Activated naive CD8-positive, alpha-beta T cell treated with anti-CD3 and anti-CD28 coated beads for 36 hours (primary cell): ENCODE results near the gene GNPTAB. TPM values are rescaled to one million over a fixed set of nuclear protein-coding genes. Genes with fewer than 3 reads are reported as not detected.
A peak's percentile ranks its signal among the peaks of the same experiment; 100 is the strongest.

Experiments used
- DNase-seq: peaks from one replicate; pipeline ENCODE4 v3.0.0; 2021
- H3K27ac Mint-ChIP-seq: one replicate; pipeline ENCODE4 v1.8.0; 2022; ENCODE audit warnings: mild to moderate bottlenecking, moderate library complexity, mixed read lengths
- H3K27me3 Mint-ChIP-seq: one replicate; pipeline ENCODE4 v1.8.0; 2022; ENCODE audit warnings: mild to moderate bottlenecking, mixed read lengths
- H3K36me3 Mint-ChIP-seq: one replicate; pipeline ENCODE4 v1.8.0; 2021; ENCODE audit warnings: mild to moderate bottlenecking, mixed read lengths
- H3K4me1 Mint-ChIP-seq: one replicate; pipeline ENCODE4 v1.8.0; 2021; ENCODE audit warnings: mixed read lengths
- H3K4me3 Mint-ChIP-seq: one replicate; pipeline ENCODE4 v1.8.0; 2022; ENCODE audit warnings: mild to moderate bottlenecking, moderate library complexity, mixed read lengths
- H3K9me3 Mint-ChIP-seq: one replicate; pipeline ENCODE4 v1.8.0; 2022; ENCODE audit warnings: mixed read lengths
- total RNA-seq, 2 experiments: library from RNA; stranded (reverse); gene quantifications; one replicate each; pipeline ENCODE4 v1.2.3, GENCODE V29; 2021

GNPTAB gene
- total RNA-seq, 2 experiments from 2014 or later, result 44.9 to 47.4 TPM

- Mint-ChIP-seq H3K4me3 (no peak overlapping the region), H3K9me3 (peaks cover 1% of the 10 kb centered on the region), H3K36me3 (peaks cover 23% of the 10 kb centered on the region), H3K27me3 (no peaks in the 10 kb centered on the region), H3K27ac (no peak overlapping the region), H3K4me1 (peaks cover 44% of the 10 kb centered on the region)
- DNase-seq, result no peak
These were observed 28.3 kb downstream of the GNPTAB start for GRCh38 chr12:101802486-101802885.

- Mint-ChIP-seq H3K27me3 (no peaks in the 10 kb centered on the region), H3K4me1 (peaks cover 47% of the 10 kb centered on the region), H3K4me3 (no peak overlapping the region), H3K27ac (peak overlapping the region; percentile 72), H3K36me3 (peaks cover 33% of the 10 kb centered on the region), H3K9me3 (peaks cover 1% of the 10 kb centered on the region)
- no peak for DNase-seq
These were observed 31.0 kb downstream of the GNPTAB start for GRCh38 chr12:101799774-101800173.

- Mint-ChIP-seq H3K9me3 (no peaks in the 10 kb centered on the region), H3K27ac (peak overlapping the region; percentile 91), H3K27me3 (no peaks in the 10 kb centered on the region), H3K4me3 (peak overlapping the region; percentile 54), H3K4me1 (peaks cover 65% of the 10 kb centered on the region), H3K36me3 (peaks cover 44% of the 10 kb centered on the region)
- no peak for DNase-seq
These were observed 35.0 kb downstream of the GNPTAB start for GRCh38 chr12:101795786-101796185.

- no peaks in the 10 kb centered on the region for H3K9me3 Mint-ChIP-seq
- H3K36me3 Mint-ChIP-seq, result peaks cover 43% of the 10 kb centered on the region
- peaks cover 62% of the 10 kb centered on the region for H3K4me1 Mint-ChIP-seq
- H3K27me3 Mint-ChIP-seq, result no peaks in the 10 kb centered on the region
- H3K27ac Mint-ChIP-seq, result peak overlapping the region; percentile 91
- H3K4me3 Mint-ChIP-seq, result no peak overlapping the region
- peak; percentile 31 for DNase-seq
These were observed 35.7 kb downstream of the GNPTAB start for GRCh38 chr12:101795013-101795412.

- peaks cover 45% of the 10 kb centered on the region for H3K36me3 Mint-ChIP-seq
- H3K9me3 Mint-ChIP-seq, result no peaks in the 10 kb centered on the region
- peaks cover 60% of the 10 kb centered on the region for H3K4me1 Mint-ChIP-seq
- no peaks in the 10 kb centered on the region for H3K27me3 Mint-ChIP-seq
- no peak overlapping the region for H3K27ac Mint-ChIP-seq
- no peak overlapping the region for H3K4me3 Mint-ChIP-seq
- DNase-seq, result no peak
These were observed 36.2 kb downstream of the GNPTAB start for GRCh38 chr12:101794574-101794973.

- Mint-ChIP-seq H3K36me3 (peaks cover 42% of the 10 kb centered on the region), H3K4me3 (peak overlapping the region; percentile 22), H3K27me3 (no peaks in the 10 kb centered on the region), H3K27ac (peak overlapping the region; percentile 86), H3K4me1 (peaks cover 51% of the 10 kb centered on the region), H3K9me3 (no peaks in the 10 kb centered on the region)
- no peak for DNase-seq
These were observed 37.4 kb downstream of the GNPTAB start for GRCh38 chr12:101793401-101793800.

- peaks cover 42% of the 10 kb centered on the region for H3K4me1 Mint-ChIP-seq
- peaks cover 37% of the 10 kb centered on the region for H3K36me3 Mint-ChIP-seq
- H3K4me3 Mint-ChIP-seq, result no peak overlapping the region
- peak overlapping the region; percentile 85 for H3K27ac Mint-ChIP-seq
- DNase-seq, result no peak
- H3K27me3 Mint-ChIP-seq, result no peaks in the 10 kb centered on the region
- no peaks in the 10 kb centered on the region for H3K9me3 Mint-ChIP-seq
These were observed 38.5 kb downstream of the GNPTAB start for GRCh38 chr12:101792046-101792931.

- no peak for DNase-seq
- no peaks in the 10 kb centered on the region for H3K27me3 Mint-ChIP-seq
- no peak overlapping the region for H3K27ac Mint-ChIP-seq
- H3K4me1 Mint-ChIP-seq, result peaks cover 27% of the 10 kb centered on the region
- no peaks in the 10 kb centered on the region for H3K9me3 Mint-ChIP-seq
- peaks cover 28% of the 10 kb centered on the region for H3K36me3 Mint-ChIP-seq
- no peak overlapping the region for H3K4me3 Mint-ChIP-seq
These were observed 41.6 kb downstream of the GNPTAB start for GRCh38 chr12:101789171-101789570.

GRCh38 chr12:101785671-101786070 lies 45.1 kb downstream of the GNPTAB start:
- no peak overlapping the region for H3K4me3 Mint-ChIP-seq
- H3K4me1 Mint-ChIP-seq, result peaks cover 25% of the 10 kb centered on the region
- no peaks in the 10 kb centered on the region for H3K9me3 Mint-ChIP-seq
- no peak for DNase-seq
- H3K27me3 Mint-ChIP-seq, result no peaks in the 10 kb centered on the region
- H3K27ac Mint-ChIP-seq, result no peak overlapping the region
- peaks cover 25% of the 10 kb centered on the region for H3K36me3 Mint-ChIP-seq

- Mint-ChIP-seq H3K36me3 (peaks cover 23% of the 10 kb centered on the region), H3K9me3 (no peaks in the 10 kb centered on the region), H3K27ac (no peak overlapping the region), H3K27me3 (no peaks in the 10 kb centered on the region), H3K4me3 (no peak overlapping the region), H3K4me1 (peaks cover 24% of the 10 kb centered on the region)
- DNase-seq, result no peak
These were observed 46.4 kb downstream of the GNPTAB start for GRCh38 chr12:101784376-101784775.

- H3K27ac Mint-ChIP-seq, result no peak overlapping the region
- H3K36me3 Mint-ChIP-seq, result peaks cover 22% of the 10 kb centered on the region
- no peaks in the 10 kb centered on the region for H3K9me3 Mint-ChIP-seq
- peaks cover 24% of the 10 kb centered on the region for H3K4me1 Mint-ChIP-seq
- H3K27me3 Mint-ChIP-seq, result no peaks in the 10 kb centered on the region
- no peak overlapping the region for H3K4me3 Mint-ChIP-seq
- DNase-seq, result no peak
These were observed 46.9 kb downstream of the GNPTAB start for GRCh38 chr12:101783838-101784237.

GRCh38 chr12:101783150-101783549 lies 47.6 kb downstream of the GNPTAB start:
- Mint-ChIP-seq H3K36me3 (peaks cover 24% of the 10 kb centered on the region), H3K27me3 (no peaks in the 10 kb centered on the region), H3K4me3 (no peak overlapping the region), H3K9me3 (no peaks in the 10 kb centered on the region), H3K4me1 (peaks cover 24% of the 10 kb centered on the region), H3K27ac (peak overlapping the region; percentile 81)
- no peak for DNase-seq

GRCh38 chr12:101782273-101782731 lies 48.5 kb downstream of the GNPTAB start:
- no peaks in the 10 kb centered on the region for H3K9me3 Mint-ChIP-seq
- H3K27ac Mint-ChIP-seq, result peak overlapping the region; percentile 81
- no peak for DNase-seq
- H3K27me3 Mint-ChIP-seq, result no peaks in the 10 kb centered on the region
- peaks cover 22% of the 10 kb centered on the region for H3K36me3 Mint-ChIP-seq
- H3K4me1 Mint-ChIP-seq, result peaks cover 24% of the 10 kb centered on the region
- H3K4me3 Mint-ChIP-seq, result no peak overlapping the region

GRCh38 chr12:101781834-101782233 lies 48.9 kb downstream of the GNPTAB start:
- H3K27me3 Mint-ChIP-seq, result no peaks in the 10 kb centered on the region
- peaks cover 24% of the 10 kb centered on the region for H3K4me1 Mint-ChIP-seq
- DNase-seq, result no peak
- no peaks in the 10 kb centered on the region for H3K9me3 Mint-ChIP-seq
- no peak overlapping the region for H3K4me3 Mint-ChIP-seq
- H3K36me3 Mint-ChIP-seq, result peaks cover 22% of the 10 kb centered on the region
- peak overlapping the region; percentile 79 for H3K27ac Mint-ChIP-seq

- Mint-ChIP-seq H3K9me3 (no peaks in the 10 kb centered on the region), H3K4me3 (no peak overlapping the region), H3K27me3 (no peaks in the 10 kb centered on the region), H3K4me1 (peaks cover 24% of the 10 kb centered on the region), H3K27ac (peak overlapping the region; percentile 23), H3K36me3 (peaks cover 22% of the 10 kb centered on the region)
- DNase-seq, result no peak
These were observed 50.2 kb downstream of the GNPTAB start for GRCh38 chr12:101780599-101780998.

GRCh38 chr12:101779626-101780025 lies 51.1 kb downstream of the GNPTAB start:
- Mint-ChIP-seq H3K36me3 (peaks cover 20% of the 10 kb centered on the region), H3K27ac (no peak overlapping the region)

More at GRCh38 chr12:101779626-101780025, 51.1 kb downstream of the GNPTAB start:
- Mint-ChIP-seq H3K4me3 (no peak overlapping the region), H3K27me3 (no peaks in the 10 kb centered on the region), H3K9me3 (no peaks in the 10 kb centered on the region), H3K4me1 (peaks cover 24% of the 10 kb centered on the region)
- DNase-seq, result no peak
